Stimulated activated CD8-positive, alpha-beta memory T cell treated with anti-CD3 and anti-CD28 coated beads, Interleukin-12 subunit alpha, Interleukin-12 subunit beta, amount 100 ng/mL, for 1 hour (primary cell): Measurements from ENCODE around the gene COMMD3.

Experiments
- DNase-seq: peaks from one replicate; pipeline ENCODE4 v3.0.0-alpha.2; 2020; ENCODE audit warnings: low read depth

The COMMD3 gene

DNA sequence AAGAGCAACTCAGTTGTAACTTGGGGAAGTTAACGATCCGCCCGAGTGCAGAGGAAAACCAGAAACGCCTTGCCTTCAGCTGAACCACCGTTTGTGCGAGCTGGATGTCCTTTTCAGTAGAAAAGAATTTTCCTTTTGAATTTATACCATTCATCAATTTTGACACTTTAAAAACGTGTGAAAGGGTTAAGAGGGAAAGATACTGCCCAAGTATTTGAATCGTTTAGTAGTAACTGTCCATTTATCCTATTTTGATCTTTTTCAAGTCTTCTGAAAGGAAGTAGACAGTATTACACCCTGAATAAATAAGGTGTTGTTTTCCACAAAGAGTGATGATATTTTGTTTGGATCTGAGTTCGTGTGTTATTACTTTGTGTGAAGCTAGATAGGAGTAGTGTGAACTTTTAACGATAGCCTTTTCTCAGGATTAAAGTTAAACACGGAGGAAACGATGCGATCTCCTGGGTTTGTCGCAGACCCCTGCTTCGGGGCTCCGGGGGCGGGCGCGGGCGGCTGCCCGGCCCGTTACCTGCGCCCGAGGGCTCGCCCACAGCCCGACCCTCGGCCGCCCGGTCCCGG lies 3.9 kb downstream of the COMMD3 start:
- DNase-seq, result no peak

DNA sequence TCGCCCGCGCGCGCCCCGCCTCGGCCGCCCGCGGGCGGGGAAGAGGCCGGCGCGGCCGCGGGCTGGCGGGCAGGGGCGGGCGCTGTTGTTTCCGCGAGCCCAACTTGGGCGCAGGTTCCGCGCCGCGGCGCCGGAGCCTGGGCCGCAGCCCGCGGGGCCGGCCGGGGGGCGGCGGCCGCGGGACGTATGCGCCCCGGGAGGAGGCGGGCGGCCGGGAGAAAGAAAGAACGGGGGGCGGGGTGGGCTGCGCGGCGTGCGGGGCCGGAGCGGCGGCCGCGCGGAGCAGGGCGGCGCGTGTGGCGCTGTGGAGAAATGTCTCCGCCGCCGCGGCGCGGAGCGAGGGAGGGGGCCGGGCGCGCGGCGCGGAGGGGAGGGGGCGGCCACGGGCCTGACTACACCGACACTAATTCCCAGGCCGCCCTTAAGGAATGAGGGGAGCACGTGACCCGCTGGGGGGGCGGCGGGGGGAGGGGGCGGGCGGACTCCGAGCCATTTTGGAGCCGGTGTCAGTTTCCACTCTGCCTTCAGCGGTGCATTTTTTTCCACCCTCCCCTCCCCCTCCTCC lies 4.5 kb downstream of the COMMD3 start, which contains the start of gene BMI1:
Gene BMI1, plus strand, starts transcription at position 509 of the 565 bp plus-strand sequence. CDS start 5,351 bp downstream, outside the sequence.
- no peak for DNase-seq

DNA sequence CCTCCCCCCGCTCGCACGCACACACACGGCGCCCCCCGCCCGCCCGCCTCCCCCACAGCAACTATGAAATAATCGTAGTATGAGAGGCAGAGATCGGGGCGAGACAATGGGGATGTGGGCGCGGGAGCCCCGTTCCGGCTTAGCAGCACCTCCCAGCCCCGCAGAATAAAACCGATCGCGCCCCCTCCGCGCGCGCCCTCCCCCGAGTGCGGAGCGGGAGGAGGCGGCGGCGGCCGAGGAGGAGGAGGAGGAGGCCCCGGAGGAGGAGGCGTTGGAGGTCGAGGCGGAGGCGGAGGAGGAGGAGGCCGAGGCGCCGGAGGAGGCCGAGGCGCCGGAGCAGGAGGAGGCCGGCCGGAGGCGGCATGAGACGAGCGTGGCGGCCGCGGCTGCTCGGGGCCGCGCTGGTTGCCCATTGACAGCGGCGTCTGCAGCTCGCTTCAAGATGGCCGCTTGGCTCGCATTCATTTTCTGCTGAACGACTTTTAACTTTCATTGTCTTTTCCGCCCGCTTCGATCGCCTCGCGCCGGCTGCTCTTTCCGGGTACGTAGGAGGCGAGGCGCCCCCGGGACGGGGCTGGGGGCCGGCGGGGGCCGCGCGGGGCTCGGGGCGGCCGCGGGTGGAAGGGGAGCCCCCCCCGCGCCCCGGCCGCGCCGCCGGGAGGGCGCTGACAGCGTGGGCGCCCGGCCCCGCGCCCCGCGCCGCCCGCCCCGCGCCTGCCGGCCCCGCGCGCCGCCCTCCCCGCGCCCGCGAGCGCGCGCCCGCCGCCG lies 5.2 kb downstream of the COMMD3 start:
- DNase-seq, result no peak

DNA sequence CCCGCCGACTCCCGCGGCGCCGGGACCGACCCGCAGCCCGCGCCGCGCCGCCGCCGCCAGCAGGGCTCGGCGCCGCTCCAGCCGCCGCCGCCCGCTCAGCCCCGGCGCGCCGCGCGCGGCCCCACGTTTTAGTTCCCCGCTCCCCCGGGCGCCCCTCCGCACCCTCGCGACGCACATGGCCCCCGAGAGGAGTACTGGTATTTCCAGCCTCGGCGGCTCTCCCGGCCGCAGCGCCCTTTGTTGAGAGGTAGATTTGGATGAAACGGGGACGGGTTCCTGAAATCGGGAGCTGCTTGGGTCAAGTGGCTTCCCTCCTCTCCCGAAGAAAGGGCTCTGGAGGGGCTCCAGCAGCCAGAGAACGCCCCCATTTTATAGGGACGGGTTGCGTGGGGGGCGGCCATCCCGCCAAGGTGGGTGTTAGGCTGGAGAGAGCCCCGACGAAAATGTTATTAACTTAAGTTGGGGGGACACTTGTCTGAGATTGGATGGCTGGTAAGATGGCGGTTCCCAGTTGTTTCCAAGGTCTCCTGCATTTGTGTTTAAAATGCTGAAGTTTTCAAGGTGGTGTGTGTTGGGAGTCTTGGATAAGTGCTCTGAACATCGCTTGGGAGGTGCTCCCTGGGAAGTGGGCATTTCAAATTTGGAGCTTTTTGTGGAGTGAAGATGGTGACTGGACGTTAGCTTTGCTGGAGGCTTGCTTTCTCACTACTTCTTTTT lies 5.9 kb downstream of the COMMD3 start:
- DNase-seq, result no peak

DNA sequence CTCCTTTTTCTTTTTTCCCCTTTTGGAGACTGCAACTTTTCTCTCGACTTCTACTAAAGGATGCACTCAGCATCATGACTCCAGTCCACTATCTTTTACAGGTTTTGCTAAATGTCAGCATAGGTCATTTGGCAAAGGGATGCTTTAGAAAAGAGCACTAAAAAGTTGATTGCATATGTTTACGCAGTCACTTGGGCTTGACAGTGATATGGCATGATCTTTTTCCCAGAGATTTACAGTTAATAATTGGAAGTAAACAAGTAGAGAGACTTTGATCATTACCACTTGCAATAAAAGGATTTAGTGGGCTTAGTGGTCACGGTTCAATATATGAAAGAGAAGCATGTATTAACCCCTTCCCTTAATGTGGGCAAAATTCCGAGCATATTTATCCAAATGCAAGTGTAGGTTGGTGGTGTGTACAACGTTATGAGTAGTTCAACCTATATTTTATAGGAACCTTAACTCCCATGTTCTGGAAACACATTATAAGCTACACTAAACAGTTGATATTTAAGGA lies 6.5 kb downstream of the COMMD3 start:
- DNase-seq, result no peak

DNA sequence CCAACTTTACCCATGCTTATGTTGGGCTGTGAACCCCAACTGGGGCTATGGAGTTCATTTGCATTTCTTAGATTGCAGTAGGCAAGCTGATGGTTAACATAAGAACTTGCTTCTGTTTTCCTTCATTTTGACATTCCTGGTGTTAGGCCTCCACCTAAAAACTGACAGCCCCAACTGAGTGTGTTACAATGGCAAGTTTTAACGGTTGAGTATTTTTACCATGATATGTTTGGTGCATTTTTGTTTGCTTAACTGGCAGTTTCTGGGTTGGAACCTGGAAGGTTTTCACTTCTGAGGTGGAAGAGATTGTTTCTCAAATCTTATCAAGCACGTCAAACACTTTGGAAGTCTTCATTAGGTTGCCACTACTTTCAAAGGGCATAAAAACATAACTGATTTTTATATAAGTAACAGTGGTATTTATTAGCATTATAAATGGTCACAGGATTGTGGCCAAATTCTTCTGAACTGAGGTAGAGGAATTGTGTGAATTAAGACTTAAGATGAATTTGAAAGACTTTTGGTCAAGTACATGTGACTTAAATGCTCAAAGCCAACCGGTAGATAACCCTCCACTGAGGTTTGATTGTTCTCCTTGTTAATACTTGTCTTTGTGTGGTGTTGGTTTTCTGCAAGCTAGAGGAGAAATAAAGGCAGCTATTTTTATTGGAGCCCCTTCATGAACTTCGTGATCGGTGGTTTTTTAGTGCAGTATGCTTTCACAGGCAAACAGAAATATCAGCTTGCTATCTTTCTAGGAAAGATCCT lies 7.5 kb downstream of the COMMD3 start:
- no peak for DNase-seq

DNA sequence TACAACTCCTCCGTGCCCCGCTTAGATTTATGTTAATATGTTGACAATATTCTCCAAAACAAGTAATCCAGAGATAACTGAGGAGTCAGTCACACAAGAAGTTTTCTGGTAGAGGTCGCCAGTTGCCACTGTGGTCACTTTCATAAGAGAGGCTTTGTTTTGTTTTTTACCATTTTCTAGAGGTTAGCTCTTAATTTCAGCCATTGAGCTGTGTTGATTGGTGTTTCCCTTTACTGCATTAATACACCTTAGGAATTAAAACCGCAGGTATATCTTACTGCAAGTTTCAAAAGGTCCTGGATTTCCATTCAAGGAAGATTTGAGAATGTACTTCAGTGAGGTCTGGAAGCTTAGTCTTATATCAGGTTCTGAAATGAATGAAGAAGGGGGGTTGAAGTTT lies 8.2 kb downstream of the COMMD3 start:
- no peak for DNase-seq

DNA sequence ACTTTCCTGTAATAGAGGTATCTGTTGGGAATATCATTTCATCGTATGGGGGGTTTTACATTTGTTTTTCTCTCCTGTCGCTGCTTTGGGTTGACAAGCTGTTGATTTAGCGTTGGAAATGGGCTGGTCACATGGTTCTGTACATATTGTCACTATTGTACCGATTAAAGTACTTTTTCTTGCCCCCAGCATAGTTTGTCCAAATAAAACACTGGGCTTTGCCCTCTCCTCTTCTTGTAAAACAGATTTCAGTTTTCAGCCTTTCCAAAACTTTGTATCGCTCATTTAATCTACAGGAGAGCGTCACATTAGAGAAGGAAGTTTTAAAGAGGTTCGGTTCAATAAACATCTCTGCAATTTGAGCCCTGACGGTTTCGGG lies 8.7 kb downstream of the COMMD3 start:
- DNase-seq, result no peak

DNA sequence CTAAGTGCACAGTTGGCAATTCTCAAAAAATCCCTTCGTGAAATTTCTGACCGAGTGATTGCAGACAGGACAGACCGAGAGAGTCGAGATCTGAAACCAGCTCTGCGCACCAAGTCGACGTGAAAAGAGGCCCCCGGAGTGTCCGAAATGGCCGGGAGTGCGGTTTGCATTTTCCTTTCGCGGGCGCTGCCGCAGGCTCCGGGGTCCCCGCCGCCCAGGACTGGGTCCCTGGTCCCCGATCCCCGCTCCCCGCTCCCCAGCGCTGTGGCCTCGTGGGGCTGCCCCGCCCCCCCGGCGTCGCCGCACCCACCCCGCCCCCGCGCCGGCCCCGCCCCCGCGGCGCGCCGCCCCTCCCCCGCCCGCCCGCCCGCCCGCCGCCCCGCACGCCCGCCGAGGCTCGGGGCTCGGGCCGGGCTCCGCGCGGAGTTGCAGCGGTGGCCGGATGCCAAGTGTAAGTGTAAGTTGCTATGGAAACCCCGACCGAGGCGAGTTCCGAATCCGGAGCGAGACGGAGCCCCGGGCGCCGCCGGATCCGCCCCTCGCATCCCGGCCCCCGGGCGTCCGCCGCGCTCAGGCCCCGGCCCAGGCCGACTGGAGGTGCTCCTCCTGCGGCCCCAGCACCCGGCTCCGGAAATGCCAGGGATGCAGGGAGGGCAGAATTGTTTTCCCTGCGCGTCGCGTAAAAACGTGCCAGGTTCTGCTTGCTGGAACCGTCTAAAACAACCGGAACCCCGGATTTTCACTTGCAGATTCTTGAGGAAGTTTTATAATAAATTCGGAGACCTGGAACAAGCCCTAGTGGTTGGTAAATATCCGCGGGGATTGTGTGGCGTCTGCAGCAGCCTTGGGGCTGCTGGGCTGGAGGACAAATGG lies 9.3 kb downstream of the COMMD3 start:
- no peak for DNase-seq

DNA sequence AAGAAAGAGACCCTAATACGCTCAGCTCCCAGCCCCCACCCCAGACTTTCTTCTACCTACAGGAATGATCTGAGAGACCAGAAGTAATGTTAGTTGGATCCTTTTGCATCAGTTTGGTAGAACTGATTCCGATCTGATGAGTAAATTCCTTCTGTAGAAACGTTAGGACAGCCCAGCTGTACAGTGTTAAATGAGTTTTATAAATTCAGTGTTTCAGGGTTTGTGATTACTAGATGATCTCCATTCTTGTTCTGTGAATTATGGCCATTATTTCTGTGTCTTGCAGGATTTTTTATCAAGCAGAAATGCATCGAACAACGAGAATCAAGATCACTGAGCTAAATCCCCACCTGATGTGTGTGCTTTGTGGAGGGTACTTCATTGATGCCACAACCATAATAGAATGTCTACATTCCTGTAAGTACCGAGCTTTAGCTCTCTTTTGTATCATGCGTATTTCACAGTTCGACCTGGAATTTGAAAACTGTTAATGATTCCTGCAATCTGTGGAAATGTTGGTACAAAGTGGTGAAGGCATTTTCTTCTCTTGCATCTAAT lies 10.0 kb downstream of the COMMD3 start:
- no peak for DNase-seq

DNA sequence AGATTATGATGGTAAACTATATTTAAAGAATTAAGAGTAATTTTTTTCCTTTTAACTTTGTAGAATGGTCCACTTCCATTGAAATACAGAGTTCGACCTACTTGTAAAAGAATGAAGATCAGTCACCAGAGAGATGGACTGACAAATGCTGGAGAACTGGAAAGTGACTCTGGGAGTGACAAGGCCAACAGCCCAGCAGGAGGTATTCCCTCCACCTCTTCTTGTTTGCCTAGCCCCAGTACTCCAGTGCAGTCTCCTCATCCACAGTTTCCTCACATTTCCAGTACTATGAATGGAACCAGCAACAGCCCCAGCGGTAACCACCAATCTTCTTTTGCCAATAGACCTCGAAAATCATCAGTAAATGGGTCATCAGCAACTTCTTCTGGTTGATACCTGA lies 13.0 kb downstream of the COMMD3 start:
- no peak for DNase-seq

DNA sequence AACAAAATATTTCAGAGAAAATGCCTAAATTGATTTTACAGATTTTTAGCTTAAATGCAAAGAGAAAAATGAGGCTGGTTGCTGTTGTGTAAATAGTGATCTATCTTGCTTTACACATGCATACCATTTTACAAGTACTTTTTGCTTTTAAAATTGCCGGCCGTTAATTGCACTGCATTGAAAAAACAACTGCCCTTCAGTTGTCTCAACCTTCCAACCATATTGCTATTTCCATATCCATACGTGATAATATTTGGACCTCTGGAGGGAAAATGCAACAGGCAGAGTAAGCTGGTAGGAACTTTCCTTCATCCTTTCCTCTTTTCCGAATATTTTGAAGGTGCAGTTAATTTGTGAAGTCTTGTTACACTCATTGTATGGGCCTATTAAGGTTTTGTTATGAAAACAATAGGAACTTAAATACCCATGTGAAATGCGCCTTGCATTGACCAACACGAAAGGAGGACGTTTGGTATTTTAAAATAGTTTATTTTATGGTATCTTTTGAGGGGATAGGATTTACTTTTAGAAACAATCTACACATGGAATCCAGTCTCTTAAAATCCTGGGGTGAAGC lies 16.0 kb downstream of the COMMD3 start:
- DNase-seq, result no peak

DNA sequence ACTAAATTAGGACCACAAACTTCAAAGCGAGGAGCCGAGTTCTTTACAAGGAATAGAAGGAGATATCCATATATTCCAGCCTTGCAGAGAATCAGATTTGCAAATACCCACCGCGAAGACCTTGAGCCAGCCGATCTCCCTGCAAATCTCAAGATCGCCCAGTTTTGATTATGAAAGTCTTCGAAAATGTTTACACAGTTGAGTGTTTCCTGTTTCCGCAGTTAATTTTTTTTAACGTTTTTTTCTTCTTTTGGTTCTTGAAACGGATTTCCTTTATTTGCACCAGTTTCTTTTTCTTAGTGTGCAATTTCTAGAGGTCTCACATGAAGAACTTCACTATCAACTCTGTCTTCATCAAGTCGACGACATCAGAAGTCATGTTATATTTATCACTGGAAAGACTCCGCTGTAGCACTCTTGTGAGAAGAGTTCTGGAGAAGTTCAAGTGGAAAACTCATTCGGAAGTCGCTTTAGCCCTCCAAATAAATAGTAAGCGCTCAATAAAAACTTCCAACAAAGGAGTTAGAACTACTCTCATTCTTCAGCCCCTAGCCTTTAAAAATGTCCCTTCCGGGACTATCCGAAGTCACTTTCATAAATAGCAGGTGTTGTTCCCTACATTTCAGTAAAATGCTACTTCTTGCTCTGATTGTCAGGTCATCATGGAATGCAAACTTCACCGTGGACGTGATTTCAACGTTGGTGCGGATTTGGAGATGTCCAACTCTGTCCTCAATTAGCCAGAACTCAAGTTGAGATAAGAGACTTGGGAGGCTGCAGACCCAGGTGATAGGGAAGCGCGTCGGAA lies 17.2 kb downstream of the COMMD3 start:
- DNase-seq, result no peak

DNA sequence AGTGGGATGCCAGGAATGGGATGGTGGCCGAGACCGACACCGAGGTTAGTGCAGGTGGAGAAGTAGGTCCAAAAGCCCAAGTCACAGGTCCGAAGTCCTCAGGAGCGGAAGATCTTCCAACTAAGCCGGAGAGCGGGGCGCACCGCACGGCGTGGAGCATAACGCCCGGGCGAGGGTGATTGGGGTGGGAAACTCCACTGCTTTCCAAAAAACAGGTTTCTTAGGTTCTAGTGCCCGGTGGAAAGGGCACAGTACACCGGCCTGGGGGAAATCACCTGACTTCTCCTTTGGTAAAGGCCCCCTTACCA lies 17.7 kb downstream of the COMMD3 start:
- no peak for DNase-seq

DNA sequence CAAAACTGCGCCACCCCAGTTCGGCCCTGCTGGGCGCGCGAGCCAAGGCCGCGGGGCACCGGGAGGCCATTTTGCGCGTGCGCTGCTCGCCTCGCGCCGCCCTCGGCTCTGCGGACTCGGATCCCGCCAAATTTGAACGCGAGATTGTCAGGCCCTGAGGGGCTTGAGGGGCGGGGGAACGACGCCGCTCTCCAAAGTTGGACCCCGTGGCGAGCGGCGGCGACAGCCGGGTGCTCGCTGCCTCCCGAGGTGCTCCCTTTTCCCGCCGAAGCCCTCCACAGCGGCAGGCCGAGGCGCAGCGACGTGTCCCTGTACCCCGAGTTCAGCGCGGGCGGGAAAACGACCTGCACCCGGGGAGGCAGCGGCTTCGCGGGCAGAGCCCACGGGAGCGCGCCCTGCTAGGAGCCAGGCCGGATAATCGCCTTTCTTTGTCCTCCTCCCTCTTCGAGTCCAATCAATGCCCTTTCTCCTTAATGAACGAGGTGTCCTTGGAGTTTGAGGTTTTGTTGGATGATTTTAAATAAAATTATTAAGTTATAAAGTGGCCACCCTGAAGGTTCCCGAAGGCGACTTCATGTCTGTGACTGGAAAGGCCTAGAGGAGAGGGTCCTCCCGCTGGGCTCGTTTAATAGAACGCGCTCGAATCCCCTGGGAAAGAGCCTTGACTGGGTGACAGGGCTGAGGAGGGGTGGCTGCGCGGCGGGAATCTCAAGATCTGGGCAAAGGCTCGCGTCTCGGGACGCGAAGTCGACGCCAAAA lies 18.4 kb downstream of the COMMD3 start:
- DNase-seq, result no peak

DNA sequence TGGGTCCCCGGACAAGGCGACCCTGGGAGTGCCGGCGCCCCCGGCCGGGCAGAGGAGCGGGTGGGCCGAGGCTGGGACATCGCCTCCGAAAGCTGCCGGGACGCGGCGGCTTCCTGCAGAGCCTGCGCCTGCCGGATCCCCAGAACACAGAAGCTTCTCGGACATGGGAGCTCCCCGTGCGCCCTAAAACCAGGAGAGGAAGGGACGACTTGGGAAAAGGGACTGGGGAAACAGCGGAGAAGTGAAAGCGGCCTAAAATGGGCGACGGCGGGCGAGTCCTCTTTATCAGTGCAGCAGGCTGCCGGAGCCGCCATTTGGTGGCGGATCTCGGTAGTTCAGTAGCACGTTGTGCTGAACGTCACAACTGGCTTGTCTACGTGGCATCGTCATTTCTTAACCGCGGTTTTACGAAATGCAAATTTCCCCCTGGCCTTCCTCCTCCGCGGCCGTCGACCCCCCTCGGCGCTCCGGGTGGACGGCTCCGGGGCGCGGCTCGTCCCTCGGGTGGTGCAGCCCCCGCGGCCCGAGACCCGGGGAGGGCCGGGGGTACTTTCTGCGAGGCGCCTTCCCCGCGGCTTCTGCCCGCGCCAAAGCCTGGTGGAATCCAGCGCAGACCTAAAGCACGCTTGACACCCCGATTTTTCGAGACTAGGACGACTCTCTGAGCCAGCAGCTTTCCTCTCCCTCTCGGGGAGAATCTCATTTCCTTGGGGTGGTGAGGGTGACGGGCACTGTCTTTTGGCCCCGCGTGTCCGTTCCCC lies 19.2 kb downstream of the COMMD3 start:
- no peak for DNase-seq

DNA sequence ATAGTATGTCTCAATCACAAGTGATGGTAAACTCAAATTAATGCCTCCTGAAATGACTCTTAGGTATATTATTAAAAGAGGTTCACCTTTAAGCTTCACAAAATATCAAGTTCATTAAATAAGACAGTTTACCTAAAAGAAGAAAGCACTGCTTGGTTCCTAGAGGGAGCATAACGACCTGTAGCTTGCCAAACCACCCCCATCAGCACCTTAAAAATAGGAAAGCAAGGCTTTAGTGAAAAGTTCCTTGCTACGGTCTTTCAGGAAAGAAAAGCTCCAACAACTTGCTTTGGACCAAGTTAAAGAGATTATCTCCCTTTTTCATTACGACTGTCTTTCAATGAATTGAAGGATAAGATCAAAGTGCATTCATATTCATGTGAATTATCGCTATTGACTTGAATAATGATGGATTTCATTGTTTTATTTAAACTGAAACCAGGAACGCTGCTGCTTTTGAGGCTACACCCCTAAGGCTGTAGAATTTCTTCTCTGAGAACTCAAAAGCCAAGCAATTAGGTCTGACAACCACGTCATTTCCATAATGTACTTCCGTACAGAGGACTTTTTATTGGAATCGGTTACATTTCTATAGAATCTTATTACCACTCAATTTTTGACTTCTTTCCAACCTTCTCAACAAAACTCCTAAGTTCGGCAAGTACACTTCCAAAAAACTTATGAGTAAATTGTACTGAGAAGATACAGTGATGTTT lies 22.2 kb downstream of the COMMD3 start:
- no peak for DNase-seq
